GM04504 (cell line): ENCODE measurements around the gene TM7SF3.
"Not testable (repeated sequence)": the region's sequence is repeated elsewhere in the genome, so short reads cannot be mapped to it uniquely, and the experiment has no call there.

Experiments
- DNase-seq: peaks from one replicate; pipeline ENCODE4 v3.0.0-alpha.2; 2012; ENCODE audit warnings: low read depth

Gene TM7SF3

DNA sequence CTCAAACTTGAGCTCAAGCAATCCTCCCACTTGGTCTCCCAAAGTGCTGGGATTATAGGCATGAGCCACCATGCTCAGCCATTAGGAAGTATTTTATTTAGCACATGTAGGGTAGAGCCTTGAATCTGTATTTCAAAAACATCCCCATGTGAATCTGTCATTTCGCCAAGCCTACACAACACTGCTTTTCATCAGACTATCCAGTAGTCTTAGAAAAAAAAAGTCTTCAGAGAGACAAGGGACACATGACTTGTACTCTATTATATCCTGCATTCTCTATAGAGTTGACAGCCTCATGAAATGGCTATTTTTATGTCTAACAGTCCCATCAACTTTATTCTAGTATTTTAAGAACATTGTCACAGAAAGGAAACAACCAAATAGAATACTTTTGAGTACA lies 35.4 kb downstream of the TM7SF3 start:
- no peak for DNase-seq

DNA sequence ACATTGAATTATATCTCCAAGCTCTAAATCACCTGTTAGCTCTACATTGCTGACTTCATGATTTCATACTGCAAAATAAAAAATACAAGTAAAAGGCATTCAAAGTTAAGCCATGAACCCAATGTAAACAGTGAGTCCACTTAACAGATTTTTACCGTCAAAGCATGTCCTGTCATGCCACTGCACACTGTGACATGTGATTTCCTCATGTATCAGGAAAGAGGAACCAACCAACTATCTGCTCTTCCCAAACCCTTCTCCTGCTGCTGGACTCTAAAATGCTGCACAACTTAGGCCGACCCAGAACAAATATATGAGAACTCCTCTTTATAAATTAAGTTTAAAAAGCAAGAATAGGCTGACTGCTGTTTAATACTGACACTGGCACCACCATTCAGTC lies 37.5 kb downstream of the TM7SF3 start:
- no peak for DNase-seq

DNA sequence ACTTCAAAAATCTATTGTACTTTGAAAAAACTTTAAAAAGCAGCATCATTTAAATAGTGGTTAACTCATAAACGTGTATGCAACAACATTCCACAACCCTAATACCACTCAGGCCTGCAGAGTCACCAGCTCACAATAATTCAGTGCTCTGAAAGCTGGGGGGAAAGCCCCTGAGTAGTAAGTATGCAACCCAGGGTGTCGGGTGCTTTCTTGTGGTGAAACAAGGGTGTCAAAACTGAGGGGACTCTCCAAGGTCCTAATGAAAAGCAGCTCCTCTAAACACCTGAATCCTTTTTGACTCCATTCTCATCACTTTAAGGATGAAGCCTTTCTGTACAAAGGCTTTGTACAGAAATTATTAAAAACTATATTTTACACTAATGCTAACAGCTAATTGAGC lies 42.2 kb downstream of the TM7SF3 start:
- no peak for DNase-seq

DNA sequence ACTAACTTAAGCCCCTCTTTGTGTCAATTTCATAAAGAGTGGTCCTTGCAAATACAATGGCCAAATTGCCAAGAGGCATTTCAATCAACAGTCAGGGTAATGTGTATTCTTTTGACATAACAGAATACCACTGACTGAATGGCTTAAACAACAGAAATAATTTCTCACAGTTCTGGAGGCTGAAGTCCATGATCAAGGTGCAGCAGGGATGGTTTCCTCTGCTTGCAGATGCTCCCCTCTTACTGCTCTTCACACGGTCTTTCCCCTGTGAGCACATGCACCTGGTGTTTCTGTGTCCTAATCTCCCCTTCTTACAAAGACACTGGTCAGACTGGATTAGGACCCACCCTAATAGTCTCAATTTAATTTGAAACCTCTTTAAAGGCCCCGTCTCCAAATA lies 44.0 kb downstream of the TM7SF3 start:
- DNase-seq = no peak

DNA sequence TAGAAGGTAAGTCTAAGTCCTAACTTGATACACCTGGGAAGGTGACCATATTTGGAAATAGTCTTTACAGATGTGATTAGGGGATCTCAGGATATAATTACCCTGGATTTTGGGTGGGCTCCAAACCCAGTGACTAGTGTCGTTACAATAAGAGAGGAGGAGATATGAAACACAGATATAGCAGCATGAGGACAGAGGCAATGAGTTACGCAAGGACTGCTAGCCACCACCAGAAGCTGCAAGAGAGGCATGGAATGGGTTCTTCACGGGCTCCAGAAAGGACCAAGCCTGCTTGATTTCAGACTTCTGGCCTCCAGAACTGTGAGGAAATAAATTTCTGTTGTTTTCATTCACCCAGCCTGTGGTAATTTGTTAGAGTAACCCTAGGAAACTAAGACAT lies 47.3 kb downstream of the TM7SF3 start:
- no peak for DNase-seq

DNA sequence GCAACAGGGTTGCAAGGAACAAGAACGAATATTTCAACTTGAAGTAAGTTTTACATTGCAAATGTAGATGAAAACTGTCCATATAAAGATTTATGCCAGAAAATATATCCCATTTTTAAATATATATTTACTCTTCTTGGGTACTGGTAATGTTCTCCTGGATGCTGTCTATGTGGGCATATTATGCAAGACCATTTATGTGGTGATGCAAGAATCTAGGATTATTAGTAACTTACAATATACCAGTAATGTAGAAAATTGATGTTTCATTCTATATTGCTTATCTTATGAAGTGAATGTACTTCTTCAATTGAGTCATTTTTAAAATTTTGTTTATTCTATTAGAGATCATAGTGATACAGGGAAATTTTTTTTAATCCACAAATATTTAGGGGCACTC lies 50.8 kb downstream of the TM7SF3 start:
- DNase-seq = no peak

DNA sequence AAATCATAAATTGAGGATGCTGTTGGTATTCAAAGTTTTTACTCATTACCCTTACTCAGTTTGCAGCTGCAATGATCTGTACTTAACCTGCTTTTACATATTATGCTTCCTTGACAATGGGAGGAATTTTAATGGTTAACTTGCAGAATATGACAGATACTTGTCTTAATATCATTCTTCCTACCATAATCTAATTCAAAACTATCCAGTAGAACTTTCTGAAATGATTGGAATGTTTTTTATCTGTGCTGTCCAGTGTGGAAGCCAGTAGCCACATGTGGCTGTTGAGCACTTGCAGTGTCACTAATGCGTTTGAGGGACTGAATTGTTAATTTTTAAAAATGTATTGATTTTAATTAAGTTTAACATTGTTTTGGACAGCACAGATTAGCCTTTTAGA lies 52.4 kb downstream of the TM7SF3 start:
- DNase-seq = no peak

DNA sequence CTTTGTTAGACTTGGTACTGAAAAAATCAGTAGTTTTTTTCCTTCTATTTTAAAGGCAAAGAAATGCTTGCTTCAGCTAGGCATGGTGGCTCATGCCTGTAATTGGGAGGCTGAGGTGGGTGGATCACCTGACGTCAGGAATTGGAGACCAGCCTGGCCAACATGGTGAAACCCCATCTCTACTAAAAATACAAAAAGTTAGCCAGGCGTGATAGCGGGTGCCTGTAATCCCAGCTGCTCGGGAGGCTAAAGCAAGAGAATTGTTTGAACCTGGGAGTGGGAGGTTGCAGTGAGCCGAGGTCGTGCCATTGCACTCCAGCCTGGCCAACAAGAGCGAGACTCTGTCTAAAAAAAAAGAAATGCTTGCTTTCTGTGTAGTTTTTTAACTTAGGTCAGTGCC lies 52.8 kb downstream of the TM7SF3 start:
- DNase-seq = not testable (repeated sequence)

DNA sequence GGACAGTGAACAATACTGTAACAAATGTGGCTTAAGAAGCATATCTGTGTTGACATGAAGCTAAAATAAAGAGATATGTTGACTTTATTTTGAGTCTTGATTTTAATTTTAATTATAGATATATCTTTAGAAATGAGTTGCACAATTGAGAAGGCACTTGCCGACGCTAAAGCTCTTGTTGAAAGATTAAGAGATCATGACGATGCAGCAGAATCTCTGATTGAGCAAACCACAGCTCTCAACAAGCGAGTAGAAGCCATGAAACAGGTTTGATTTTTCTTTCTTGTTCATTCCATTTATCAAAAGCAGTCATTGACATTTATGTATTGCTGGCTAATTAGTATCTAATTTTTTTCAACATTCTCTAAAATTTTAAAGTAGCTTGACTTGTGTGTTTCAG lies 60.2 kb downstream of the TM7SF3 start:
- no peak for DNase-seq

DNA sequence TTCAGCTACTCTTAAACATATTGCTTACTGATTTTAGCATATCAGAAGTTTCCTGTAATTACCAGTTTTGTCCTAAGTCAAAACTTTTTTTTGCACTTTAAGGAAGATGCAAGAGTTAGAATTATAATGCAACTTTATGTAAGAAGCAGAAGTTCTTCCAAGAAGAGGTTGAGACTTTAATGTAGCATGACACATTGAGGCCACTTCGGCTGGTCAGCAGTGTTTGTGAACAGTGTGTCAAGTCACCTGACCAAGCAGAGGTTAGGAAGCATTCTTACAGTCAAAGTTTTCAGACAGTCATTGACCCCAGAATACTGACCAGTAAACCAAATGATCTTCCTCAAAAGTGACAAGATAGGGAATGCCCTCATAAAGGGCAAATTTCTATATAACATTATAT lies 60.7 kb downstream of the TM7SF3 start:
- no peak for DNase-seq

DNA sequence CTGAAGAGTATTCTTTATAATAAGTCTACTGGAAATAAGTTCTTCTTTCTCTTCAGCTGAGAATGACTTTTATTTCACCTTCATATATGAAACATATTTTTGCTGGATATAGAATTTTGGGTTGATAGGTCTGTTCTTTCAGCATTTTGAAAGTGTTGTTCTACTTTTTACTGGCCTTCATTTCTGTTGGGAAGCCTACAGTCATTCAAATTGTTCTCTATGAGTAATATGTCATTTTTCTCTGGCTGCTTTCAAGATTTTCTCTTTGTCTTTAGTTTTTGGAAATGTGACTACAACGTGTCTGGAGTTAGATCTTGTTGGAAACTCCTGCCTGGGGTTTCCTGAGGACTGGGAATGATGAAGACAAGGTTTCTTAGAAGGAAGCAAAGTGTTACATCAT lies 65.9 kb downstream of the TM7SF3 start:
- DNase-seq = no peak

DNA sequence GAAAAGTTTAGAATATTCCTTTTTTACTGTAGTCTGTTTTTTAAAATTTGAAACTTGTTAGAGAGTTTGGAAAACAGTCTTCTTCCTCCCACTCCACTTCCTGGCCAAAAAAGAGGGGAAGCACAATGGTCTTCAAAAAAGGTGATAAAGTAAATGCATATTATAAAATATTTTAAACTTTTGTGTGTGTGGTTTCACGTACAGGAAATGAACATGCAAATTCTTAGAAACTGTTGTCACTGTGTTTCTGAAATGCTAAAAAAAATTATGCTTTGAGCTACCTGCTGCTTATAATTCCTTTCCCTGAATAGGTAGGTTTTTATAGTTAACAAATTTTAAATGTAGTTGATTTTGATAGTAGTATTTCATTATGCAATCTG lies 73.0 kb downstream of the TM7SF3 start:
- no peak for DNase-seq

DNA sequence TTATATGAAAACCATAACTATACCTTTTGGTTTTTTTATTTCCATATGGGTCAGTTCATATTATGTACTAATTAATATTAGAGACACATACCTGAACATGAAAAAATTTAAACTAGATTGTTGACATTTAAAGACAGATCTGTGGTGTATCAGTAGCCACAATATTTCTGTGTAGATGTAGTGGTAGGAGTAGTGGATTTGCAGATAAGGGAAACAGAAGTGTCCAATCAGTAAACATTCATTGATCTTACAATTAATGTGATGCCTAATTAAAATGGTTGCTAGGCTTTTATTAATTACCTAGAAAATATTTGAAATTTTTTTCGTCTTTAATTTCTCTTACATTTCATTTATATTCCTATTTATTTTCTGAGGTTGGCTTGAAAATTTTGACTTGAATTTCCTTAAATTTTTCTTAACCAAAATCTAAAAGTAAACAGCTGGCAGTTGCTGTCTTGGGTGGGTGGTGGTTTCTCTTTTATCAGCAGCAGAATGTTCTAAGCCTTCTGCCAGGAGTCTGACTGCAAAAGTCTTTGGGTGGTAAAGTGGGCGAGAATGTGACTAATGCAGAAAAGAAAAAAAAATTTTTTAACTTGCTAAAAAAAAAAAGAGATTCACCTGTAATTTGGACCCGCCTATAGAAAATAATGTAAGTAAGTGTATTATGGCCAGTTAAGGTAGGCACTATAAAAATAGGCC lies 73.5 kb downstream of the TM7SF3 start:
- DNase-seq = no peak

DNA sequence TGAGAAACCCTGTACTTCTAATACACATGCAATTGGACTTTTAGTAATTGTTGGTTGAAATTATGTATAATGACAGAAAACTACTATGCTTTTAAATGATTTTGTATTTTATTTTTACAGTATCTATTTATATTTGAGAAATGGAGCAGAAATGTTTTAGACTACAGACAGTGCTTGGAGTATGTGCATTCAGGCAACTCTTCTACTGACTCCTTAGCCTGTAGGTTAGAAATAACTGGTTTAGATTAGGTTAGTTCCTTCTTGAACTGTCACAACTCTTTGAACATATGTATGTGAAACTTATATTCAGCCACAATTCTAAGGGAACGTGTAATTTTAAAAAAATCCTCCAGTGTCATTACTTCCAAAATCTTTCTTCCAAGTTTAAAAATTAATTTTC lies 74.2 kb downstream of the TM7SF3 start:
- DNase-seq = no peak

DNA sequence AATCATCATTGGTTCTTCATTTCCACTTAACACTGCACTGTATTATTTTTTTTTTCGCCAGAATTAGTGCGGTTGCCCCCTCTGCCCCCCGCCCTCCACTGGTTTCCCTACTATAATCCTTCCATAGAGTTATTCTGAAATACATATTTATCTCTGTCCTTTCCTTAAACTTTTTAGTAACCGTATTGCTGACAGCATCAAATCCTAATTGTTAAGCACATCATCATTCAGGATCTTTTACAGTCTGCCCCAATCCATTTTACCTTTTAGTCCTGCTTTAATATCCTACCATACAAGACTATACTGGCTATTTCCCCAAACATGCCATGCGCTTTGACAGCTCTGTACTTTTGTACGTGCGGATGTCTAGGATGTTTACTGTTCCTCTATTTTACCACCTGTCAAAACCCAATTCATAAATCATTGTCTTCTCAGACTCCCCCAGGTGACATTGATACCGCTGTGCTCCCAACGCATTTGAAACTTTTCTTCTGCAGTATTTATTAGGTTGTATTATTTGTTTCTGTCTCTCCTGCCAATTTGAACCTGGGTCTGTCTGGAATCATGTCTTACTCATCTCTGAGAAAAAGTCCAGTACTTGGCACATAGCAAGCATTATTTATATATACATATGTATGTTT lies 74.9 kb downstream of the TM7SF3 start:
- no peak for DNase-seq

DNA sequence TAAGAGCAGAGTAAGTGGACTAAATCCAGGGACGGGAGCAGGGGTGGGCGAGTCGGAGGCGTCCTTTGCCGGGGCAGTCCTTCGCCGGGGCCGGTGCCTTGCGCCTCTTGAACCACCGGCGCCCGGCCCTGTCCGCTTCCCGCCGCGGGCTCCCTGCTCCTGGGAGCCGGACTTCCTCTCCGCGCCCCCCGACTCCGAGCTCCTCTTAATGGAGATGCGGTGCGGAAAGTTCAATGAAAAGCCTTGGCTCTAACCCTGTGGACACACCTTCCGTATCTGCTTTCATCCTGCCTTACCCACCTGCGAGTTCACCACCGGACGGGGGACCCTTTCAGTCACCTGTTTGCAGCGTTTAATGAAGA lies 75.5 kb downstream of the TM7SF3 start:
- DNase-seq = no peak

DNA sequence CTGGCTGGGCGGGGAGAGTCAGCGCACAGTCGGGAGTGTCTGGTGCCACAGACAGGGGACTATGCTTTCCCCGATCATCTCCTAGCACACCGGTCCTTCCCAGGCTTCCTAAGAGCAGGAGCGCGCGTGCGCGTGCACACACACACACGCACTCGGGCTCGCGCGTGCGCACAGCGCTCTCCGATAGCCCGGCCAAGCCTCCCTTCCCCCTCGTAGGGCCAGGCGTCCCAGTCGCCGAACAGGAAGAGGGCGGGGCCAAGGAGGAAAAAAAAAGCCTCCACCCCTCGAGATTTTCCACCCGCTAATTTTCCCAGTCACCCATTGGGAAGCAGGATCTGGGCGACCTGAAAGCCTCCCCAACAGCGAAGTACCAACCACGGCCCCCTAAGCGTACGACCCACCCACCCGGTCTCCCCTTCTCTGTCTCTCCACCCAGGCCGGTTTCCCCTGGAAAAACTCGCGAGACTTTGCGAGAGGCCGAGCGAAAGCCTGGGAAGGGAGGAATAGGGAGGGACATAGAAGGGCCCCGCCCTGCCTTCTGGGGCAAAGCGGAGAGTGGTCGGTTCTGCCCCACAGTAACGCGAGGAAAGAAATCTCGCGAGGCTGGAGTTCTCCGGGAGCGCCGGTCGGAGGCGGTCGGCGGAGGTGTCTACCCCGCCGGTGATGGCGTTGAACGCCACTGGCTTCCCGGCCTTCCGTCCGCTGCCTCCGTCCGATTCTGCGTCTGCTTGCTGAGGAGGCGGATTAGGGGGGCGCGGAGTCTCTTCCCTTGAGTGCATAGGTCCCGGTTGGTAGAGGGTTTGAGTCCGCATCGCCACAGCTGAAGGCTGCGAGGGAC lies 76.1 kb downstream of the TM7SF3 start, which contains the start of the genes FGFR1OP2 and INTS13:
TSS of gene FGFR1OP2 (plus strand) at position 608 of the 838 bp plus-strand sequence. CDS start 15,689 bp downstream, outside the sequence.
TSS of gene INTS13 (minus strand) at position 119 of the 838 bp plus-strand sequence. CDS start 1,178 bp downstream, outside the sequence.
- DNase-seq = peak; percentile 99

DNA sequence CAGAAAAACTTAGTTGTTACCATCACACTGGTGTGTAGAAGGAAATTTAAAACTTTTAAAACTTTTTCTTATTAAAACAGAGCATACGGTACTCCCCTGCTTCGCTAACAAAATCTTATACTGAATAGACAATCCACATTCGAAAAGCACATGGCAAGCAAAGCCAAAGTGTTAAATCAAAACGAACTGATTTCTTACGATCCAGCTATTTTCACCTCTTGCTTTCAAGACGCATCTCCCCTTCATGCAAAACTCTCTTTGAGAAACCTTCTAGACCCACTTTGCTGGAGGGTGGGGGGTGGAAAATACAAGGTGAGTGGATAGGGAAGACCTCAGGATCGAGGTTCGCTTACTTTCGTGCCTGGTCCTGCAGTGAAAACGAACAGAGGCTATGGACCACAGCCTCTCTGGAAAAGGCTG lies 76.7 kb downstream of the TM7SF3 start:
- DNase-seq = no peak

DNA sequence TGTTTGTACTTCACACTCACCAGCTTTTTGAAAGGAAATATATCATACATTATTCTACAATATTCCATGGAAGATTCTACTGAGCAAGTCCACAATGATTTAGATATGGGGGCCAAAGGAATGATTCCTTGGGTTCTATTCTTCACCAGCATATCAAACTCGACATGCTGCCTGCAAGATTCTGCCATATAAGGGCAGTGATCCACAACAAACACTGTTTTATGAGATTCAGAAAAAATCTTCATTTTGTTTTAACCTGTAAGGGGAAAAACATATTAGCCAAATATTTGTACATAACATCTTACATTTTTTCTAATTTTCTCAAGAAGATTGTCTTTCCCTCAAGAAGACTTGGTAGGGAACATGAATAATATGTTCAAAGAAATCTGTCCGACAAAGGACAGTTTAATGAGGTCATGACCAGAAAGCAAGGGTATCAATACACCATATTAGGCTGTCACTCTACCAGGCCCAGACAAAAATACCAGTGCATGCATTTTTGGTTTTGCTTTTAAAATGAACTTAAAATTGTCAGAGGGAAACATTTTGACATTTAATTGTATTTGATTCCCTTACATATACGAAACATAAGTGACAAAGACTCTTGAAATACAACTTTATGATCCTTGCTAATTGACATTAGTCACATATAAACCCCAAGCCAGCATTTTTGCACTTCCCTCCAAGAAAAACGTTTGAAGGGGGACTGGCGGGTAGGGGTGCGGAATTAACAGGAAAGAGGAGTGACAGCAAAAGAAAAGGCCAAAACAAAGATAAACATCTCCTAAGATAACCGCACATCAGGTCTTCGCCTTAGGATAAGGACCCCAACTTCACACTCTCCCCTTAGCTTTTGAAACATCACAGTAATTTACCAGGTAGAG lies 77.4 kb downstream of the TM7SF3 start:
- DNase-seq = no peak

DNA sequence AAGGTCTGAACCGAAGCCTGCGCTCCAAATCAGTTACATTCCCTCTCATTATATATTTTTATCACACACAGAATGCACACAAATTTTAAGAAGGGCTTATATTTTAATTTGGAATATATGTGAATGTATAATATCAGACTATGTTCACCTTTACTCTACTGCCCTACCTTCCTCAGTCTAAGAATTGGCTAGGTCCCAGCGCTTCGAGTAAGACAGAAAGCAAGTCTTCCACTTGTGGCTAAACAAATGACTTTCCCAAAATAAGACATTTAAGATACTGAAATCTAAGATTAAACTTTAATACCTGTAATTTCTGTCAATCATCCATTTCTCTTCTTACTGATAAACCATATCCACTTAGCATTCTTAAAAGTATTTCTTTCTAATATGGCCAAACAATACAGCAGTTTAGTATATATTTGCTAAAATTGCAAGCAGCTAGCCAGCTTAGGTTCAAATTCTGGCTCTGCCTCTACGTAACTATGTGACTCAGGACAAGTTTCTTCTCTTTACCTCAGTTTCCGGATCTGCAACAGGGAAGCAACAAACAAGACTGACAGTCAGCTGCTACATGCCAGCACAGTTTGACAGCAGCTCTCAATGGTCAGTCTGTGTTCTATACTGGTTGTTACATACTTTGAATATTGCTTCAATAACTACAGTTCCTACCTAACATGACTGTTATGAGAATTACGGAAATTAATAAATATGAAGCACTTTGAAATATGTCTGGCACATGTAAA lies 78.4 kb downstream of the TM7SF3 start:
- no peak for DNase-seq

DNA sequence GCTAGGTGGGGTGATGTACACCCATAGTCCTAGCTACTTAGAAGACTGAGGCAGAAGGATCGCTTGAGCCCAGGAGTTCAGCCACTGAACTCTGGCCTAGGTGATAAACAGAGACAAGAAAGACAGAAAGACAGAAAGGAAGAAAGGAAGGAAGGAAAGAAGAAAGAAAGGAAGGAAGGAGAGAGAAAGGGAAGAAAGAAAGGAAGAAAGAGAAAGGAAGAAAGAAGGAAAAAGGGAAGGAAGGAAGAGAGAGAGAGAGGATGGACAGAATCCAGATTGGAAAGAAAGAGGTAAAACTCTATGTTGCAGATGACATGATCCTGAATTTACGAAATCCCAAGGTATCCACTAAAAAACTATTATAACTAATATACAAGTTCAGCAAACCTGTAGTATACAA lies 84.6 kb downstream of the TM7SF3 start:
- DNase-seq = no peak
